NCI-H1436 treated with DMSO at 0.1 percent for 48 hours (cell line): ENCODE measurements around the gene AKAP6.

Experiments used
- DNase-seq: peaks from one replicate; lab custom pipeline; 2025; lab: John Stamatoyannopoulos, UW

Gene AKAP6

DNA sequence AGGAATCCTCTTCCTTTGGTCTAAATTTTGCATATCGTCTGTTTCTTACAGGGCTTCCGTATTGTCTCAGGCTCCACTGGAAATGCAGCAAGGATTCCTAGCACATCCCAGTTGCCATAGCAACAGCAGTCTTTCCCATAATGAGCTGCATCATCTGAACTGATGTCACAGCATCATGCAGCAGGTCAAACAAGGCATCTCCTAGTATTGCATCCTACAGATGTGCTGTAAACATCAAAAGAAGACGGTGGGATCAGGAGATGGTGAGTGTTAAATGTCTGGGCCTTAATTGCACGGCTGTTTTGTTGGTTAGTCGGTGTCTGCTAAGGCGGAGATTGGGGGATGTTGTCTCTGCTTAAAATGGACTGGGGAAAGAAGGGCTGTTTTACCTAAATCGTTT is at the start of gene AKAP6:
TSS of gene AKAP6 (plus strand) at position 153 of the 400 bp plus-strand sequence. CDS start 104,196 bp downstream, outside the sequence.
- DNase-seq, result no peak

GRCh38 chr14:32286602-32287001 is 42.5 kb upstream of the AKAP6 start:
- DNase-seq, result no peak

DNA sequence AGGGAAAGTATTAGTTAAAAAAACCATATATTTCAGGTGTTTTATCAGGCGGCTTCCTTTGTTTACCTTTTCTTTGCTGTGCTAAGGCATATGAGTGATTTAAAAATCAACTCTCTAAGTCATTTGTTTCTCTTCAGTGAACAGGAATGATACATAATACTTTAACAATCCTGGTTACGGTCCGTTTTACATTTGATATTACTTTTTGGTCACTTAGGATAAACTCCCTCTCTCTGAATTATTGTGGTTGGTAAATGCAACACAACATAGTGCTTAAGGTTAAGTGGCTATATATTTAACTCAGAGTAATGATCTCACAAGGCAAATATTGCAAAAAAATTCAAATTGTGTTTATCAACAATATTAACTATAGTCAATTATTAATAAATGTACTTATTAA is 32.7 kb upstream of the AKAP6 start:
- DNase-seq, result no peak

- DNase-seq, result no peak
These were observed 30.8 kb upstream of the AKAP6 start for GRCh38 chr14:32298346-32298745.

DNA sequence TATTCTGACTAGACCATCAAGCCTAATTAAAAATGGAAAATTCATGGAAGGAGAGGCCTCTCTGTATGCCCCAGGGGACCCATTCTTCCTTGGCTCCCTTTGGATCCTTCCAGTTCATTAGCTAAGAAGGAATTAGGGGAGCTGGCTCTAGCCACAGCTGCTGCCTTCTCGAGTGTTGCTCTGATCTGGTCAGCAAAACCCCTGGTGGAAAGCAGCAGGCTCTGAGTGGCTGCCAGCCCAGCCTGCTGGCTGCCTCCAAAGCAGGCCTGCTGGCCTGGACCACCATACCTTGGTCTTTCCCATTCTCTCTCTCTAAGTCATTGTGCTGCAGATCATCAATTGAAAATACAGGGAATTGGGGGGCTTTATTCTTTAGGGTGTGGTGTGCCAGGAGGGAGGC is 29.0 kb upstream of the AKAP6 start:
- DNase-seq, result no peak

DNA sequence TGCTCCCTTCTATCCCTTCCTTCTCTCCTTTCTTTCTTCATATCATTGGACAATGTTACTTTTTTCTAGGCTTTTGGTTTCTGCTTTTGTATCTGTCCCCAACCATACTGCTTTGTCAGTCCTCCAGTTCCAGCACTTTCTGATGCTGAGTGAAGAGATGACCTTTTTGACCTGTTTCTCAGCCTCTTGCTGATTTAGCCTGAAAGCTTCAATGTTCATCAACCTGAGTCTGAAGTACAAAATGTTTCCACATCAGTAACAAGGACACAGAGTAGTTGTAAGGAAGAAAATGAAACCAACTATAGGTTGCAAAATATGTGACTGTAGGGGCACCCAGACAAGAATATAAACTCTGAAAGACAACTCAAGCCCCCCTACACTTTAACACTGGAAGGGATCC is 25.2 kb upstream of the AKAP6 start:
- no peak for DNase-seq

DNA sequence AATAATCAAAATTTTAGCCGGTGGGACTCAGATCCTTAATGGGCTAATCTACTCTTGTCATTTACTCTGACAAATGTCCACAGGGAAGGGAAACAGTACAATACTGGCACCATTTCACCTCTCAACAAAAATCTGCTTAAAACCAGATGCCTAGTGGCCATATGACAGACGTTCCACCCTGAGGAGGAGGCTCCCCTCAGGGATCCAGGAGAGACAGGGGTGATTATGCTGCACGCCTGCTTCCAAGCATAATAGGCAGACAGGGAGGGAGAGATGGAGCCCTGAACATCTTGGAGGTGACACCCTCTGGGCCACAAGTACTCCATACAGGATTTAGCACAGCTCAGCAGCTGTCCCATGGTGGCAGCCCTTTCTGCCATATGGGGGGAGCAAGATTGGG is 24.8 kb upstream of the AKAP6 start:
- no peak for DNase-seq

GRCh38 chr14:32306549-32306948 is 22.5 kb upstream of the AKAP6 start:
- DNase-seq, result no peak

DNA sequence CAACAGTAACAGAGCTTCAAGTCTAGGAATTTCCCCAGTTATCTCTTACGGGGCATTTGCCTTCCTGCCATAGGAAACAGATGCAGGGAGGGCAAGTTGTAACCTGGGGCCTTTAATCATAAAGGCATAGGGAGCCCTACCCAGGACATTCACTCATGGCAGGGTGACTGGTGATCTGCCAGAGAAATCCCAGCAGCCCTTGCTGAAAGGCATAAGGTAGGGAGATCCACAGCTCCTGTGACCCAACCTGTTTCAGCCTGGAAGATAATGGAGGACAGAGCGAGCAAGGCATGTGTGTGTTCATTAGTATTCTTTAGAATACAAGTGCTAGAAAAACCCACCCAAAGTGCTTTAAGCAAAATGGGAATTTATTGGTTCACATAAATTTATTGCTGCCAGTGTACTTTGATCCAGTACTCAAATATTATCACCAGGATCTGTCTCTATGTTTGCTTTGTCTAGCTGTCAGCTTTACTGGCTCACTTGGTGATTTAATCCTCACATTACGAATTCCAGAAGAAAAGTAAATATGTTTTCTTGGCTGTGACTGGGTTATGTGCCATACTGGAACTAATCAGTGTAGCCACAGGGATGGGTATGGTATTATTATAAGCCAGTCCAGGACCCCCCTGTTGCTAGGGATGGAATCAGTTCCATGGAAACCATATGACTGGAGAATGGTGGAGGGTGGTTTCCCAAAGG is 21.1 kb upstream of the AKAP6 start:
- DNase-seq, result no peak

DNA sequence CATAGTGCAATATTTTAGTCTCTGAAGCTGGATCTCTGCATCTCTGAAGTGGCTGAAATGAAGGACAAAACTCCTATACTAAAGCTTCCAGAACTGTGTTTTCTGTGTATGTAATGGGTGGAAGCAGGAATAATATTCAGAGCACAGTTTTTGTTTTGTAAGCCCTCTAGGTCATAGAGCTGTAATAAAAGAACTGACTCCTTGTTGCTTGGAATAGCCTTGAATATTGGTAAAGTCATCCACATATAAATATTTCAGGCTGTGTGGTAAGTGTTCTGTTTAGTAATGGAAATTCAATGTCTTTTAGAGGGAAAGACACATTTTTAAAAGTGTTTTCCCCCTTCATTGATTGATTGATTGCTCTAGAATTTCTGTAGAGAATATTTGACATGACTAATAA is 18.2 kb upstream of the AKAP6 start:
- DNase-seq, result no peak

GRCh38 chr14:32311294-32312009 is 17.6 kb upstream of the AKAP6 start:
- DNase-seq, result no peak

- no peak for DNase-seq
These were observed 17.1 kb upstream of the AKAP6 start for GRCh38 chr14:32312010-32312331.

GRCh38 chr14:32313844-32314376 is 15.2 kb upstream of the AKAP6 start:
- DNase-seq, result no peak

- no peak for DNase-seq
These were observed 10.9 kb upstream of the AKAP6 start for GRCh38 chr14:32318087-32318795.

DNA sequence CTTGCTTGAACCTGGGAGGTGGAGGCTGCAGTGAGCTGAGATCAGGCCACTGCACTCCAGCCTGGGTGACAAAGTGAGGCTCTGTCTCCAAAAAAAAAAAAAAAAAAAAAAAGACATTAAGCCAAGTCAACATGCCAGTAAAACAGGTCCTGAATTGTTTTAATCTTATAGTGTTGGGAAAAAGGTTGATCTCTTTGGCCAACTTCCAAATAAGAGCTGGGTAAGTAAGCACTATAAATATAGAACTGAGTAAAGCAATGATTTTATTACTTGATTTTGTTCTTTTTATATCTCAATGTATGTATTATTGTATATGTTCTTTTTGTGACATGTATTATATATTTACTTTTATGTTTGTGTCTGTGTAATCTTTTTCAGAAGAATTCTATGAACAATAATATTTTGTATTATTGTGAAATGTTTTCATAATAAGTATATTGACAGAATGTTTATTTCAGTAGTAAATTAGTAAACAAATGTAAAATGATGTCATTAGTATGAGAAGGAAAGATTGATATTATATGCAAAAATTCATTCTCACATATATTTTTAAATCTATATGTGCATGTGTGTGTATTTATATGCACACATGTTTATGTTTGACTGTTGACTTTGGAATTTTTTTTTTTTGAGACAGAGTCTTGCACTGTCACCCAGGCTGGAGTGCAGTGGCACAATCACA is 9.6 kb upstream of the AKAP6 start:
- DNase-seq, result no peak

DNA sequence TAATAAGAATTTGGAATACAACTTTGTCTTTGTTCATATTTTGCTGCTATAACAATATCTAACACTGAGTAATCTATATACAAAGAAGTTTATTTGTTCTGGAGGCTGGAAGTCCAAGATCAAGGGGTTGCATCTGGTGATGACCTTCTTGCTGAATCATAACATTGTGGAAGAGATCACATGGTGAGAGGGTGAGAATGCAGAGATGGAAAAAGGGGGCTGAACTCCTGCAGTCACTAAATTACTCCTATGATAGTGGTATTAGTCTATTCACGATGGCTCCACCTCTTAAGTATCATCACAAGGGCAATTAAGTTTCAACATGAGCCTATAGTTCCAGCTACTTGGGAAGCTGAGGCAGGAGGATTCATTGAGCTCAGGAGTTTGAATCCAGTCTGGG is 4.5 kb upstream of the AKAP6 start:
- no peak for DNase-seq

DNA sequence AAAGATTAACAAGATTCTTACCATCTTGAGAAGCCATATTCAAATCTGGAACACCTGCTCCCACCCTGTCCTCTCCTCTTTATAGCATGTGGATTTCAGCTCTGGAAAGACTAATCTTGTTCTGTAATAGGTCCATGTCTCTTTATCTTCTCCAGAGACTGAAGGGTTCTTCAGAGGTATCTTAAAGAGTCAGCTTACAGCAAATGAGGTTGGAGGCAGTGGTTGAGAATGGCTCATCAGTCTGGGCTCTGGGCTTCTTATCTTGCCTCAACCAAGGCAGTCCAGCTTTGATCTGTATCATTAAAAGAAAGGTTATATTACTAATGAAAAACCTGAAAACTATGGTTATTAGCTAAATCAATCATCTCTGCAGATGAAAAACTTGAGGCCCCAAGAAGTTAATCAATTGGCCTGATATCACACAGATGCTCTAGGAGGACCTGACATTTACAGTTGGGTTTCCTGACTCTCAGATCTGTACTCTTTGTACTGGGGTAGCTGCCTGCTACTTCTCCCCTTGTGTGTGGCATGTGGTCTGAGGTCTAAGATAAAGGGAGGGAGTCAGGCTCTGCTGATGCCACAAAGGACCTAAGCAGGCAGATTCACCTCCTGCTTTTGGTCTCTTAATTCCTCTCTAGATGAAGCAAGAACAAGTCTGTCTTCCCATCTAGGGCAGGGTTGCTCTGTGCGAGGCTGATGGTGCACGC is 1.7 kb upstream of the AKAP6 start:
- DNase-seq, result no peak

DNA sequence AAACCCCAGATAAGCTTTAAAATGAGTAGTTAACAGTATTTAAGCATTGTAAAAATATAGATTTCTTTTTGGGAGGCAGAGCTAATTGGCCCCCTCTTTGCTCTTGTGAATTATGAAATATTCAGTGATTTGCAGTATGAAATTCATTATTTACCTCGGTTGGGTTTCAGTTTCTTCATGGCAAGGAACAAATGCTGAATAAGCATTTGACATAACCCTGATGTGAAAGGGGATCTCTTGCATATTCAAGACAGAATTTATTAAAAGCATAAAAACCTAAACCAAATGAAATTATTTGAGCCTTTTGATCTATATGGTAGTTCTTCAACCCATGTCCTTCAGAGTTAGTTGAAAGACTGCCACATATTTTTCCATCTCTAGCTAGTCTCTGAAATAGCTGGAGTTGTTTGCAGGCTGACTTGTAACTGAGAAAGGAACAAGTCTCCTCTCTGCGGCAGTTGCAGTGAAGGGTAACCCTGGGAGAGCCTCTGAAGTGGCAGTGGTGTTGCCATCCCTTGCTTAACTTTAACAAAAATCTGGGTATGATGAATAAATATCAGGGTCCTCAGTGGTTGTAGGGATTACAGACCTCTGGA is 690 bp downstream of the AKAP6 start:
- DNase-seq, result no peak

DNA sequence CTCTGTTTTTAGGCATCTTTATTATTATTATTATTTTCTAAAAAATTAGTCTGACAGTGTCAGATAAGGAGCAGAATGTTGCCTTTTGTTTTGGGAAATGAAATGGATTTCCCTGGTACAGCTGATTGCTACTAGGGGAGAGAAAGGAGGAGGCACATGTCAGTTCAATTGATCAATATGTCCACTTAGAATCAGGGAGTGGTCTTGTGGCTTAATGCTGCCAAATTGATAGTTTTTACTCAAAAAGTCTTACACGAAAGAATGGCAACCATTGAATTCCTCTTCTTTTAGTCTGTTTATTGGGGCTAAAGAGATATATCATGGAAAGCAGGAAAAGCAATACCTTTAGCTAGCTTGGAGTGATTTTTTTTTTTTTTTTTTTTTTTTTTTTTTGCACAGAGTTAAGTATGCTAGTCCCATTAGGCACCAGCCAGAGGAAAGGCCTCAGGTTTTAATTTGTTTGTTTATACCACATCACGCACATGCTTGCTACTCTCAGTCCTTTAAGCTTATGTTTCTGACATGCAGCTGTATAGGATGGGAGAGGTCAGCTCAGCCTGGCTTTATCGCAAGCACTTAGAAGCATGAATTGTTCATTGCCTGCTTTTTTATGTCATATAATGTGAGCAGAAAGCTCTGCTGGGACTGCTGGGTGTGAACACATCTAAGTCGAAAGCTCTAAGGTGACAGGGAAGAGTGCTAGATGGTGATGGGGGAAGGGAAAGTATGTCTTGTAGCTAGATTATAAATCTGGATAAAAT is 1.4 kb downstream of the AKAP6 start:
- DNase-seq, result no peak

GRCh38 chr14:32331206-32331605 is 2.1 kb downstream of the AKAP6 start:
- no peak for DNase-seq
